HG03159 (cell line): Measurements from ENCODE around the gene CLDND1.
A peak's percentile ranks its signal among the peaks of the same experiment; 100 is the strongest.

Source experiments
- ATAC-seq: cut with Tn5 transposase; IDR thresholded peaks from one replicate; pipeline ENCODE4 v1.9.1; 2021; ENCODE audit warnings: mild to moderate bottlenecking, moderate library complexity; ENCODE audit not compliant: unreplicated experiment

Gene CLDND1

DNA sequence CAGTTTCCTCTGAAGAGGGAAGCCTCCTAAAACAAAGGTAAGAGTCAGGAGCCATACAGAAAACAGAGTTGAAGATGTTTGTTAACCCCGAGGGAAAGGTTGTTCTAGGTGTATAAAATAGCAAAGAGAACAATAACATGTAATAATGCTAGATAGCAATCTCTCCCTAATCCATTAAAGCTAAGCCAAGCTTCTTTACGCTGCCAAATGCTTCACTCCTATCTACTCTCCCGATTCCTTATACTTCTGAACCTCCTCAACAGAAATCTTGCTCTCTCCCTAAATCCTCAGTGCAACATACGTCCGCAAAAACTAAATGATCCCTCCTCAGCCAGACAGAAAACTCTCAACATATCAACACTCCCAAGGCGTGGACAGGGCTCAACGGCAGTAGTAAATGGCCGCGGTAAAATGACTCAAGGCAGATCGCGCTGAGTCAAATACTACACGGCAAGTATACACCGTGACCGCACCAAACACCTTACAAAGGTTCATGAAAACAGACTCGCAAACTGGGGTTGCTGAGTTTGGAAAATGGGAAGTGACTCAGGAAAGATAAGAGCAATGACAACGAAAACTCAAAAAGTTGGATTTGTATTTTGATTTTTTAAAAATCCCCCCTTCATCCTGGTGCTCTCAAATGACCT lies 682 bp downstream of the CLDND1 start:
- ATAC-seq = peak; percentile 44

DNA sequence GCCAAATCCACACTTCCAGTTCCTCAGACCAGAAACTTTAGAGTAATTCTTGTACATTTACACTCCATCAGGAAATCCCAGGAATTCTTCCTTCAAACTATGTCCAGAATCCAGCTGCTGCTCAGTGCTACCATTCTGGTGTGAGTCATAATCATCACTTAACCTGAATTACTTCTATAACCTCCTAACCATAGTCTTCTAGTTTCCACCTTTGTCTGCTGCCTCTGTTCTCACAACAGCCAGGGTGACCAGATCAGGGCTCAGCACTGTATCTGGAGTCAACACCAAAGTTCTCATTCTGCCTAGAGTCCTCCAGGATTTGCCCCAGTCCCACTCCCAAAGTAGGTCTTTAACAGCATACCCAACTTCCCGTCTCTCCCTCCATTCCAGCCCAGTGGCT lies 3.4 kb downstream of the CLDND1 start:
- no peak for ATAC-seq

DNA sequence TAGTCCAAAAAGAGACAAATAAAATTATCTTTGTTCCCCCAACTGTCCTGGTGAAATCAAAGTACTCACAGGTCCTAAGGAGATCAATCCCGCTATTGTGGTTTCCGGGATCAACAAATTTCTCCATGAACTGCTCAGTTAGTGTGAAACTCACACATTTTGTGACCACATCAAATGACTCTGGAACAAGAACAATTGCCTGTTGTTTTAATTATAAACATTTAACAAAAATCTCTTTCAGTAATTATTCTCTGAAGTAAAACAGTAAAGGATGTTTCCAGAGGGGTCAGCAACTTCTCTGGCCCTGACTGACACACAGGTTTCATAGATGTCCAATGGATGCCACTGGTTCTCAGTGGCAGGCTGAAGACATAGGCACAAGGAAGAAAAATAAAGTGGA lies 3.9 kb downstream of the CLDND1 start:
- ATAC-seq = no peak

DNA sequence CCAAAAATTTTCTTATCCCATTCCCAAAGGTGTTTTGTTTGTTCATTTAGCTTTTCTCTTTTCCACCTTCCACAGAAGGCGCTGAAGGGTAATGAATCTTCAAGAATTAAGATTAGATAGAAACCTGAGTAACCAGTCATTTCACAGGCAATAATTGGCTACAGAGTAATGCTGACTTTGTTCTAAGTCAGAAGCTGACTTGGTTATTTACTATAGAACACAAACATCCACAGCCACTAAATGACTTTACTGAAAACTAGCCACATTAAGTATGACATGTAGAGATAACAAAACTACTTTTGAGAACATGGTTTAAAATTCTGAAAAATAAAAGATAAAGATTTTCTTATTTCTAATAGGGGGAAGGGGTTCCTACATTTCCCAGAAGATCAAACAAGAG lies 7.8 kb downstream of the CLDND1 start:
- ATAC-seq = no peak

DNA sequence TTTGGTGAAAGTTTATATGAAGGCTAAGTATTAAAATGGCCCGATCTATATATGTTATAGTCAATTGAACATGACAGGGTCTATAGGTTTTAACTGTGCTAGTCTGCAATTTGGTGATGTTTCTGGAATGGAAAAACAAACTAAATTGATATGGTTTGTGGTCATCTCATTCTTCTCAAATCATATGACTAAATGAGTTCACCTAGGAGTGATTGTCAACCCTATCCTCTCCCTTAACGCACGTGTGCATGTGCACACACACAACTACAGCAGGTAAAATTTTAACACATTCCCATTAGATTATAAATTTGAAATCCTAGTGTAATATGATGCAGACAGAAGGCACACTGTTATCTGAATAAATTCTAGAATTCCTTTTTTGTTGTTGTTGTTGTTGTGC lies 9.0 kb downstream of the CLDND1 start:
- no peak for ATAC-seq

DNA sequence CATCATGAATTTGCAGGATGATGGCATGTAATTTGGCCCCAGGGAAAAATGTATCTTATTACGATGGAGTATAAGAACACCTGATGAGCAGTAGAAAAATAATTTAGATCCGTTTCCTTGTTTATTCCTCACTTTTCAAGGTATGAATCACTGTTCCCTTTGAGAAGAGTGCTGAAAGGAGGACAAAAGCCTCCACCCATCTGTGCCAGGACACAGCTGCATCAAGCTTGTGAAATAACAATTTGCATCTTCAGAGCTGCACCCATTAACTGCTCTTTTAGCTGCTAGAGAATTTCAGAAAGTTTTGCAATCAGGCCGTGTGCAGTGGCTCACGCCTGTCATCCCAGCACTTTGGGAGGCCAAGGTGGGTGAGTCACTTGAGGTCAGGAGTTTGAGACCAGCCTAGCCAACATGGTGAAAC lies 9.6 kb downstream of the CLDND1 start:
- ATAC-seq = no peak

DNA sequence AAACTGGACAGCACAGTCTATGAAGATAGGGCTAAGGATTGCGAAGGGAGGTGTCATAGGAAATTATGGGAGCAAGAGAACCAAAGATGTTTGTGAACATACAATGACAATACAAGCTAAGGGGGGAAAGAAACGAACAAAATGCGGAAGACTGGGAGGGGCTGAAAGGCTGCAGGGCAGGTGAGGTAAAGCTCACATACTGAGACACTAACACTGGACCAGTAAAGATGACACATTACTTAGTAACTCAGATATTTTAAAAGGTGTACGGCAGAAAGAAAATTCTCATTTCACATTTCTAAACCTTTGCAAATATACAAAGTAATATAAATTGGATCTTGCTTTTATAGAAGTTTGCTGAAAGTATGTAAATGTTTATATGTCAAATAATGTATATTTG lies 10.1 kb downstream of the CLDND1 start:
- no peak for ATAC-seq

DNA sequence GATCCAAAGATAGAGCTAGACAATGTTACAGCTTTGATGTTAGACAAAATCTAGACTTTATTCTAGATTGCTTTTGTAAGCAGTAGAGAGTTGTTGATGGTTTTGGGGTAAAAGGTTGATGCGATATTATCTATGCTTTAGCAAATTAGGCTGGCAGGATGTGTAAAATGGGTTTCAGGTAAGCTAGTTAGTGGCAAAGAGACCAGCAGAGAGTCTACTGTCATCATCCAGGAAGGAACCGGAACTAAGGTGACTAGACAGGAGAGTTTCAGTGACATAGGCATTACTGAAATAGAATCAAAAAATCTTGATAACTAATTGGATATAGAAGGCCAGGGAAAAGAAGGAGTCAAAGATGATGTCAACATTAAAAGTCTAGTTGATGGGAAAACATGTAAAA lies 14.1 kb downstream of the CLDND1 start:
- no peak for ATAC-seq

DNA sequence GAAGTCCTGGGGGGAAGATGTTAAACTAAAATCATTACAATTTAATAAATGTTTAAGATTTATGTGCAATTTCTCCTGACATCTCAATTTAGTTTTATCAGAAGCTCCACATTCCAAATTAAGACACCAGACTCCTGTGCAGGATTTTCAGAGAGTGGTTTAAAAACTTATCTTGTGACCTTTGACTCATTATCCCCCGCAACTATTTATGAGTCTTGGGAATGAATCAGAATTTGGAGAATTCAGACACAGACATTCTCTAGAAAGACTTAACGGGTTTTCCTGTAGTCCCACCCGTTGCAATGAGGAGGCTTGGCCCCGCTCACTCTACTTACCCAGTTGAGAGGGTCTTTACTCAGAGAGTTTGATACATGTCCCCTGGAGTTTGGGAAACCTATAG lies 18.2 kb downstream of the CLDND1 start:
- no peak for ATAC-seq

DNA sequence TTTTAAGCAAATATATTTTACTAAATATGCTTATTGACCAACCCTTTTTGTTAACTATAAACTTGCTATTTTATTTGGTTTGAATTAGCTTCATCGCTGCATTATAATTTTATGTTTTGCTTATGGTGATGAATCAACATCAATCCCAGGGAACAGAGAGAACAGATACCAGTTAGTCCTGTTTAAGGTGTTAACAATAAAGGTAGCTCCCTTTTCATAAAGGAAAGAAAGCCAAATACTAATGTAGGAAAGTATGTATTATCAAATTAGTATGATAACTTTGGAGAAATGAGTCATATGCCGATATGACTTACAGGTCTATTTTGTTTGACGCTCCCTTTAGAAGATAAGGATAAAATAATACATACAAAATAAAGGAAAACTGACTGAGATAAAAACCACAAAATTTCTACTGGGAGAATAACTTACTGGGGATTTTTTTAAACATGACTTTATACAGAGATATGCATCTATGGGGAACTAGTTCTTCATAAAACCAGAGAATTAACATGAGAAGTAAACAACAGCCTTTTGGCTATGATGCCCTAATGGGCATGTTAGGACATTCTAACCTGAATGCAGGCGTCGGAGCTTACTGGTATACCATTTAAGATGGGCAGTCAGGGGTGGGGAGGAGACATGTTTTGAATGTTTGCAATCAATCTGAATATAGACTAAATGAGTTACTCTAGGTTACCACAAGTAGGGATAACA lies 20.7 kb downstream of the CLDND1 start:
- no peak for ATAC-seq

DNA sequence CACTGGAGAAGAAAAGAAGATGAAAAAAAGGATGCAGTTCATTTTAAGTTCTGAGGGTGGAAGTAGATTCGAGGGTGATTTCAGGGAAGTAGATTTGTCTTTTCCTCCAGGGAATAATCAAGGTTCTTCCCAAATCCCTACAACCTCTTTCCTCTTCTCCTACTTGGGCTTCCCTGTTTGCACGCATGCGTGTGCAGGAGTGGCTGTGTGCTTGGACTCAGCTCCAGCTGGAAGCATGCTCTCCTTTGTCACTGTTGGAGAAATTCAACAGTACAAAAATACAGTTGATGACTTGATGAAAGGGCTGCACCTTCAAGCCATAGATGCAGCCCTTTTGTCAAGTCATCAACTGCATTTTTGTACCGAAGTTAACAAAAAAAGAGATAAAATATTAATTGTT lies 21.4 kb downstream of the CLDND1 start:
- no peak for ATAC-seq

DNA sequence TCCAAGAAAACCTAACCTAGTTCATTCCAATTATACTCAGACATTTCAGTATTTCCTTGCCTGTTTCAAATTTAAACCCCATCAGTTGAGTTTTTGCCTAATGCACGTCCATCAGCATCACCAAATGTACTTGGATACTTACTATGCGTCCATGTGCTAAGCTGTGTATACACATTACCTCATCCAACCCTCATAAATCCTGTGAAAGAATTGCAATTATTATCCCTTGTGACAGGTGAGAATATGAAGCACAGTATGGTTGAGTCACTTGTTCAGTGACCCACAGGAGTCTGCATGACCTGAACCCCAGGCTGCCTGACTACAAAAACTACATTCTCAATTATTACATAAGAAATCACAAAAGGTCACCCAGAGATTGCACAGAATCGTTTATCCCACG lies 22.7 kb downstream of the CLDND1 start:
- ATAC-seq = no peak

DNA sequence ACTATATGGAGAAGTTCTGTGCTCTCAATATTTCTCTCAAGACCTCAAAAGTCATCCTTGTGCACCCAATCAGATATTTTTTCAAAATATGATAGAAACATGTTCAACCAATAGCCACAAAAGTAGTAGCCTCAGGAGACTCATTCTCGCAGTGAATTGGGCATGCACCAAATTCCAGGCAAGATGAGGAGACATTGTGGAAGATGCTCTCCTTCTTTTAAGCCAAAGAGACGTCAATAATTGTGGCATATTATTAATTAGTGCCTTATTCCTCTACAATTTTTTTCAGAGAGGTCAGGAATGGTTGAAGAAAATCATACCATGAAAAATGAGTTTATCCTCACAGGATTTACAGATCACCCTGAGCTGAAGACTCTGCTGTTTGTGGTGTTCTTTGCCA lies 25.3 kb downstream of the CLDND1 start, which contains the start of gene OR5K2:
OR5K2 (plus strand) TSS at position 301 of the 400 bp plus-strand sequence; CDS start at position 301, 0 bp downstream.
- ATAC-seq = no peak

DNA sequence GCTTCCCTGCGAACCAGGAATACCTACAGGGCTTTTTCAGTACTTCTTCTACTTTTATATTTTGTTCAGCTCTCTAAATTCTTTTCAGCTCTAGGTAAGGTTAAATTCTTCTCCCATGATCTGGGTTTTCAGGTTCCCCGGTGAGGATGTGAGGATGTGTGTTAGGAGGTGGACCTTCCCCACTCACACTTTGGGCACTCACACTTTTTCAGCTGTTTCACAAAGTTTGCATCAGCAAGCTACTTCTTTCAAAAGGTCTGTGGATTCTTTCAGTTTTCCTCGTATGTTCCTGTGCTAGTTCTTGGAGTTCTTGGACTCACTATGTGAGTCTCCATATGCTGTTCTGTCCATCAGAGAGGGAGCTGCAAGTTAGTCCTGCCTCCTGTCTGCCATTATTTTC lies 39.1 kb downstream of the CLDND1 start:
- ATAC-seq = no peak

DNA sequence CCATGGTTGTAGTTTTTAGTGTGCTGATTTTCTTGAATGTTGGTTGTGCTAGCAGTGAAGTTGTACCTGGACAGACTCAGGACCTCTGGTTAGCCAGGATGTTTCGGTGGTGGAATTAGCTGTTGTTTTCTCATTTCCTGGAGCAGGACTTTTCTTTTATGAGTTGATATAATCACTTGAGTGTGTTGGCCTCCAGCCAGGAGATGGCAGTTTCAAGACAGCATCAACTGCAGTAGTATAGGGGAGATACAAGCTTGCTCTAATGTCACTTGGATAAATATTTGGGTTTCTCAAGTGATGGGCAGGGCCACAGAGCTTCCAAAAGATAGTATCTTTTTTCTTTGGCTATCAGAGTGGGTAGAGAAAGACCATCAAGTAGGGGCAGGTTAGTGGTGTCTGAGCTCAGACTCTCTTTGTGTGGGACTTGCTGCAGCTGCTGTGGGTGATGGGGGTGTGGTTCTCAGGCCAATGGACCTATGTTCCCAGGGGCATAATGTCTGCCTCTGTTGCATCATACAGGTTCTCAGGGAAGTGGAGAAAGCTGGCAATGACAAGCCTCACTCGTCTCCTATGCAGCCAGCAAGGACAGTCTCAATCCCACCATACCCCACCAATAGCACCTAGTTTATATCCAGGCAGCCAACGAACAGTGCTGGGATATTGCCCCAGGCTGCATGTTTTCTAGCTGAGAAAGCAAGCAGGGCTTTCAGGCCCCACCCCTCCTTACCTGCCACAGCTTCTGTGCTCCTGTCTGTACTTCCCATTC lies 39.8 kb downstream of the CLDND1 start:
- no peak for ATAC-seq
